Measurements from ENCODE around the gene RUBCNL. TPM values are rescaled to one million over a fixed set of nuclear protein-coding genes. Genes with fewer than 3 reads are reported as not detected.

Gene RUBCNL
- polyA plus RNA-seq, 1 donor (not counting 4 experiments of a cell fraction or from before 2014, with no cell fraction given) = 0.12 TPM

GRCh38 chr13:46324976-46325375 lies 62.1 kb downstream of the RUBCNL start:
- Histone ChIP-seq H3K4me1 (ENCODE audit: control insufficient read depth, extremely low read depth, insufficient read depth, low read length) (no peaks in the 10 kb centered on the region), H2AFZ (ENCODE audit: control insufficient read depth, low read length) (no peak overlapping the region), H3K27ac (ENCODE audit: control insufficient read depth, insufficient read depth, low read length) (no peak overlapping the region), H3K36me3 (ENCODE audit: control insufficient read depth in 2 of 2, extremely low read depth in 1 of 2, insufficient read depth in 2 of 2, low read length in 2 of 2) (no peaks in the 10 kb centered on the region), H3K79me2 (ENCODE audit: control insufficient read depth, insufficient read depth, low read length) (no peaks in the 10 kb centered on the region), H3K27me3 (ENCODE audit: control insufficient read depth, extremely low read depth, insufficient read depth, low read length) (peaks cover 6% of the 10 kb centered on the region), H3K4me3 (ENCODE audit: control insufficient read depth in 2 of 3, extremely low read depth in 1 of 3, insufficient read depth in 2 of 3, low read depth in 1 of 3, low read length in 3 of 3) (no peak overlapping the region), H3K9me3 (ENCODE audit: control insufficient read depth, low read depth, low read length) (no peaks in the 10 kb centered on the region), H3K9ac (ENCODE audit: control insufficient read depth, extremely low read depth, insufficient read depth, low read length) (no peak overlapping the region), H3K4me2 (ENCODE audit: control insufficient read depth, extremely low read depth, insufficient read depth, low read depth, low read length) (no peak overlapping the region), H3K9me1 (ENCODE audit: control insufficient read depth, extremely low read depth, insufficient read depth, low read length) (no peaks in the 10 kb centered on the region), H4K20me1 (ENCODE audit: control insufficient read depth, extremely low read depth, insufficient read depth, low read length) (no peaks in the 10 kb centered on the region)
- FAIRE-seq (no peak), DNase-seq (ENCODE audit: low read depth, low spot score) (no peak)
- TF ChIP-seq CTCF (optimal IDR thresholded peaks at IDR 0.05 in 1 of 3, IDR thresholded peaks at IDR 0.05 in 1 of 3, conservative IDR thresholded peaks at IDR 0.05 in 1 of 3; ENCODE audit: extremely low read depth in 1 of 3, insufficient read depth in 2 of 3, low read length in 3 of 3) = no peak
- TF ChIP-seq EZH2 (IDR thresholded peaks at IDR 0.05; ENCODE audit: low read length) = no peak
- dilution Hi-C loops (cut with MboI; ENCODE audit: extremely low pct_ligation_motif_present, low sequenced_read_pairs) = no loop called here

GRCh38 chr13:46321494-46322225 lies 65.4 kb downstream of the RUBCNL start:
- H3K27me3 ChIP-seq (ENCODE audit: control insufficient read depth, extremely low read depth, insufficient read depth, low read length) = peaks cover 6% of the 10 kb centered on the region
- no peak overlapping the region for H3K9ac ChIP-seq (ENCODE audit: control insufficient read depth, extremely low read depth, insufficient read depth, low read length)
- H3K9me3 ChIP-seq (ENCODE audit: control insufficient read depth, low read depth, low read length) = no peaks in the 10 kb centered on the region
- no peaks in the 10 kb centered on the region for H4K20me1 ChIP-seq (ENCODE audit: control insufficient read depth, extremely low read depth, insufficient read depth, low read length)
- no peak overlapping the region for H2AFZ ChIP-seq (ENCODE audit: control insufficient read depth, low read length)
- peak; percentile 81 for FAIRE-seq
- no peak overlapping the region for H3K4me2 ChIP-seq (ENCODE audit: control insufficient read depth, extremely low read depth, insufficient read depth, low read depth, low read length)
- no peaks in the 10 kb centered on the region for H3K79me2 ChIP-seq (ENCODE audit: control insufficient read depth, insufficient read depth, low read length)
- no peaks in the 10 kb centered on the region for H3K4me1 ChIP-seq (ENCODE audit: control insufficient read depth, extremely low read depth, insufficient read depth, low read length)
- H3K27ac ChIP-seq (ENCODE audit: control insufficient read depth, insufficient read depth, low read length) = no peak overlapping the region
- no peaks in the 10 kb centered on the region for H3K36me3 ChIP-seq (ENCODE audit: control insufficient read depth in 2 of 2, extremely low read depth in 1 of 2, insufficient read depth in 2 of 2, low read length in 2 of 2)
- dilution Hi-C loops (cut with MboI; ENCODE audit: extremely low pct_ligation_motif_present, low sequenced_read_pairs) = no loop called here
- no peaks in the 10 kb centered on the region for H3K9me1 ChIP-seq (ENCODE audit: control insufficient read depth, extremely low read depth, insufficient read depth, low read length)
- peak; percentile 72 to 77 (median 76) for TF ChIP-seq CTCF (optimal IDR thresholded peaks at IDR 0.05 in 1 of 3, IDR thresholded peaks at IDR 0.05 in 1 of 3, conservative IDR thresholded peaks at IDR 0.05 in 1 of 3; ENCODE audit: extremely low read depth in 1 of 3, insufficient read depth in 2 of 3, low read length in 3 of 3)
- no peak for TF ChIP-seq EZH2 (IDR thresholded peaks at IDR 0.05; ENCODE audit: low read length)
- H3K4me3 ChIP-seq (ENCODE audit: control insufficient read depth in 2 of 3, extremely low read depth in 1 of 3, insufficient read depth in 2 of 3, low read depth in 1 of 3, low read length in 3 of 3) = no peak overlapping the region
- no peak for DNase-seq (ENCODE audit: low read depth, low spot score)

Data from keratinocyte (primary cell).